T1000 (cell line): Measurements from ENCODE around the gene CD164L2.
"Not testable (repeated sequence)": the region's sequence is repeated elsewhere in the genome, so short reads cannot be mapped to it uniquely, and the experiment has no call there.

Source experiments
- DNase-seq: peaks from one replicate; lab custom pipeline; 2025; ENCODE audit warnings: mixed read lengths; lab: John Stamatoyannopoulos, UW

CD164L2 gene

GRCh38 chr1:27383039-27383605 lies at the start of gene CD164L2:
Gene CD164L2 (minus strand): TSS chr1:27383333. CDS start chr1:27383239, 94 bp downstream.
- DNase-seq, result no peak

- not testable (repeated sequence) for DNase-seq
Observed at GRCh38 chr1:27432725-27433124, 49.6 kb upstream of the CD164L2 start.

- no peak for DNase-seq
Observed at GRCh38 chr1:27431601-27431940, 48.4 kb upstream of the CD164L2 start.

GRCh38 chr1:27430903-27431600 lies 47.9 kb upstream of the CD164L2 start:
- DNase-seq, result no peak

GRCh38 chr1:27429029-27429425 lies 45.9 kb upstream of the CD164L2 start:
- DNase-seq, result no peak

- no peak for DNase-seq
Observed at GRCh38 chr1:27428316-27429028, 45.3 kb upstream of the CD164L2 start.

- DNase-seq, result no peak
Observed at GRCh38 chr1:27427816-27428315, 44.7 kb upstream of the CD164L2 start.

GRCh38 chr1:27427329-27427728 lies 44.2 kb upstream of the CD164L2 start:
- no peak for DNase-seq

GRCh38 chr1:27423709-27424108 lies 40.6 kb upstream of the CD164L2 start:
- DNase-seq, result no peak

GRCh38 chr1:27418326-27419185 lies 35.4 kb upstream of the CD164L2 start:
- DNase-seq, result peak; percentile 58

GRCh38 chr1:27417713-27418112 lies 34.6 kb upstream of the CD164L2 start:
- DNase-seq, result no peak

GRCh38 chr1:27416387-27417111 lies 33.4 kb upstream of the CD164L2 start:
- DNase-seq, result no peak

- DNase-seq, result no peak
Observed at GRCh38 chr1:27414091-27414490, 31.0 kb upstream of the CD164L2 start.

GRCh38 chr1:27413004-27413403 lies 29.9 kb upstream of the CD164L2 start:
- no peak for DNase-seq

- DNase-seq, result no peak
Observed at GRCh38 chr1:27412502-27412901, 29.4 kb upstream of the CD164L2 start.

GRCh38 chr1:27410709-27411108 lies 27.6 kb upstream of the CD164L2 start:
- DNase-seq, result no peak

GRCh38 chr1:27409669-27410068 lies 26.5 kb upstream of the CD164L2 start:
- DNase-seq, result no peak

GRCh38 chr1:27408151-27408550 lies 25.0 kb upstream of the CD164L2 start:
- no peak for DNase-seq

- not testable (repeated sequence) for DNase-seq
Observed at GRCh38 chr1:27406791-27407190, 23.7 kb upstream of the CD164L2 start.

GRCh38 chr1:27406362-27406680 lies 23.2 kb upstream of the CD164L2 start:
- DNase-seq, result no peak

GRCh38 chr1:27405598-27406361 lies 22.6 kb upstream of the CD164L2 start:
- DNase-seq, result not testable (repeated sequence)
